Testis (tissue), 3 donors: Measurements from ENCODE around the gene CEP104. TPM values are rescaled to one million over a fixed set of nuclear protein-coding genes. Genes with fewer than 3 reads are reported as not detected.

Source experiments
- DNase-seq: peaks from one replicate; pipeline ENCODE4 v3.0.0-alpha.2; 2019
- H3K27ac ChIP-seq, 2 donors: fragments of 200-600 bp; sonication (generic); one replicate each; pipeline ENCODE4 v1.5.1; 2019
- H3K27me3 ChIP-seq: fragments of 200-600 bp; sonication (generic); one replicate; pipeline ENCODE4 v1.5.1; 2019
- H3K36me3 ChIP-seq: fragments of 200-600 bp; sonication (generic); one replicate; pipeline ENCODE4 v1.5.1; 2017; ENCODE audit warnings: low read depth; ENCODE audit errors: missing control alignments
- H3K4me1 ChIP-seq: fragments of 200-600 bp; sonication (generic); one replicate; pipeline ENCODE4 v1.5.1; 2019
- H3K4me3 ChIP-seq, 2 donors: fragments of 200-600 bp; sonication (generic); one replicate each; pipeline ENCODE4 v1.5.1; 2017 to 2019
- H3K9me3 ChIP-seq: fragments of 200-600 bp; sonication (generic); one replicate; pipeline ENCODE4 v1.5.1; 2017
- CTCF ChIP-seq, 3 experiments: fragments of 450-650 bp in 2 of 3; fragments of 200-600 bp in 1 of 3; sonication (generic) in 1 of 3; IDR thresholded peaks; one replicate each; pipeline ENCODE4 v1.5.1; 2016 to 2019; ENCODE audit warnings: antibody characterized with exemption in 3 of 3, mild to moderate bottlenecking in 2 of 3, moderate library complexity in 1 of 3
- POLR2A ChIP-seq: fragments of 450-650 bp; IDR thresholded peaks from one replicate; pipeline ENCODE4 v1.6.1; 2017; ENCODE audit warnings: antibody characterized with exemption, mild to moderate bottlenecking, moderate library complexity
- WGBS, 2 donors: methylation state at CpG; one replicate each; pipeline ENCODE4 v1.1.5; 2018; 5-methylcytosine and 5-hydroxymethylcytosine counted together
- intact Hi-C: fragments of 100-400 bp; cut with DNase I; formaldehyde crosslinking; loops from one replicate; pipeline ENCODE4 v1.15.1; 2023; ENCODE audit warnings: low total_unique reads
- polyA plus RNA-seq: library from polyadenylated mRNA; stranded (reverse); fragments of 350-450 nt; fragmentation: Illumina TruSeq; extraction: RNeasy Lipid Tissue Mini Kit (QIAGEN cat#74804); gene quantifications from one replicate; pipeline ENCODE4 v1.2.3, GENCODE V29; 2014; ENCODE audit warnings: low read depth, low replicate concordance; ENCODE audit not compliant: insufficient read depth
- small RNA-seq, 2 donors: library from RNA; depleted of rRNA; stranded (forward); fragments of <200 nt; gene quantifications; one replicate each; pipeline ENCODE3, GENCODE V24; 2016
- total RNA-seq, 2 donors: library from RNA; depleted of rRNA; stranded (reverse); fragments of >200 nt; gene quantifications; one replicate each; pipeline ENCODE4 v1.2.3, GENCODE V29; 2016

CEP104 gene
- total and polyA plus RNA-seq, 3 donors from 2014 or later = 41.5 to 80.4 (median 55.1) TPM

GRCh38 chr1:3763351-3764125 lies 93.5 kb downstream of the CEP104 start:
- no peaks in the 10 kb centered on the region for H3K9me3 ChIP-seq
- H3K4me3 ChIP-seq = no peak overlapping the region
- H3K36me3 ChIP-seq = no peaks in the 10 kb centered on the region
- no peaks in the 10 kb centered on the region for H3K27me3 ChIP-seq
- H3K4me1 ChIP-seq = no peaks in the 10 kb centered on the region
- TF ChIP-seq CTCF (IDR thresholded peaks at IDR 0.05) = no peak
- no peak for TF ChIP-seq POLR2A
- intact Hi-C loops = no loop called here
- 71 to 83% methylated on average over 12 to 28 of the region's 31 CpGs for WGBS, 2 donors
- no peak overlapping the region for H3K27ac ChIP-seq
- DNase-seq = no peak

GRCh38 chr1:3762873-3763228 lies 94.2 kb downstream of the CEP104 start:
- no peak overlapping the region for H3K4me3 ChIP-seq
- TF ChIP-seq POLR2A (no peak), CTCF (IDR thresholded peaks at IDR 0.05) (no peak)
- H3K9me3 ChIP-seq = no peaks in the 10 kb centered on the region
- no peaks in the 10 kb centered on the region for H3K4me1 ChIP-seq
- H3K36me3 ChIP-seq = no peaks in the 10 kb centered on the region
- no peak for DNase-seq
- intact Hi-C loops = no loop called here
- no peaks in the 10 kb centered on the region for H3K27me3 ChIP-seq
- no peak overlapping the region for H3K27ac ChIP-seq
- 85 to 89% methylated on average over 11 to 12 of the region's 12 CpGs for WGBS, 2 donors

GRCh38 chr1:3762151-3762872 lies 94.7 kb downstream of the CEP104 start:
- Histone ChIP-seq H3K4me1 (no peaks in the 10 kb centered on the region), H3K27ac (no peak overlapping the region), H3K36me3 (no peaks in the 10 kb centered on the region), H3K4me3 (no peak overlapping the region), H3K27me3 (no peaks in the 10 kb centered on the region), H3K9me3 (no peaks in the 10 kb centered on the region)
- no peak for DNase-seq
- WGBS, 2 donors = 82 to 84% methylated on average over 6 to 15 of the region's 15 CpGs
- TF ChIP-seq POLR2A (no peak), CTCF (IDR thresholded peaks at IDR 0.05) (no peak)
- intact Hi-C loops = no loop called here

Small RNA genes lying within 50 kb of the gene (small RNA-seq; reads per million reads assigned to genes)
- 0 reads per million in 2 donors for gene RN7SL574P

Other genes starting within 250 kb of the CEP104 start
- 10 to 100 TPM; 16.1 to 26.4 TPM for gene MEGF6, start 245.7 kb downstream of the CEP104 start, total RNA-seq
- gene MEGF6, start 245.7 kb downstream of the CEP104 start, polyA plus RNA-seq = 9.0 TPM
- gene TPRG1L, start 232.2 kb downstream of the CEP104 start, total RNA-seq = 10 to 100 TPM; 30.6 to 33.3 TPM
- 40.9 TPM for gene TPRG1L, start 232.2 kb downstream of the CEP104 start, polyA plus RNA-seq
- gene WRAP73, start 207.1 kb downstream of the CEP104 start, total RNA-seq = 10 to 100 TPM; 26.1 to 34.2 TPM
- 32.5 TPM for gene WRAP73, start 207.1 kb downstream of the CEP104 start, polyA plus RNA-seq
- 1 to 10 TPM; 1.3 to 1.5 TPM for gene TP73, start 204.7 kb downstream of the CEP104 start, total RNA-seq
- gene TP73, start 204.7 kb downstream of the CEP104 start, polyA plus RNA-seq = 2.2 TPM
- gene CCDC27, start 104.8 kb downstream of the CEP104 start, total RNA-seq = 10 to 100 TPM; 10.6 to 18.3 TPM
- gene CCDC27, start 104.8 kb downstream of the CEP104 start, polyA plus RNA-seq = 28.4 TPM
- 100 to 1,000 TPM; 205 to 213 TPM for gene SMIM1, start 84.5 kb downstream of the CEP104 start, total RNA-seq
- 92.9 TPM for gene SMIM1, start 84.5 kb downstream of the CEP104 start, polyA plus RNA-seq
- gene LRRC47, start 60.7 kb downstream of the CEP104 start, total RNA-seq = 10 to 100 TPM; 45.9 to 46.6 TPM
- gene LRRC47, start 60.7 kb downstream of the CEP104 start, polyA plus RNA-seq = 27.6 TPM
- 1 to 10 TPM; 6.9 to 8.4 TPM for gene DFFB, start 265 bp upstream of the CEP104 start, total RNA-seq
- 3.4 TPM for gene DFFB, start 265 bp upstream of the CEP104 start, polyA plus RNA-seq
- 10 to 100 TPM; 28.8 to 29.7 TPM for gene C1orf174, start 43.1 kb upstream of the CEP104 start, total RNA-seq
- 22.9 TPM for gene C1orf174, start 43.1 kb upstream of the CEP104 start, polyA plus RNA-seq